Endothelial cell of umbilical vein (primary cell): Measurements from ENCODE around the gene TCTN2.

Source experiments
- CTCF ChIP-seq, 2 donors: IDR thresholded peaks; 1 replicate in 1 of 2; 2 replicates in 1 of 2; pipeline ENCODE4 v1.5.1; 2011; ENCODE audit warnings: low read length in 2 of 2, mild to moderate bottlenecking in 2 of 2, moderate library complexity in 2 of 2, control low read depth in 1 of 2, inconsistent platforms in 1 of 2, low read depth in 1 of 2; ENCODE audit not compliant: insufficient read depth in 1 of 2; ENCODE audit errors: extremely low read depth in 1 of 2
- EZH2 ChIP-seq: IDR thresholded peaks from 2 replicates; pipeline ENCODE4 v1.6.1; 2012; ENCODE audit warnings: borderline replicate concordance, low read depth, mild to moderate bottlenecking, moderate library complexity, low read length, inconsistent platforms; ENCODE audit not compliant: severe bottlenecking
- GATA2 ChIP-seq: IDR thresholded peaks from 2 replicates; pipeline ENCODE4 v1.7.0; 2011; ENCODE audit warnings: low read depth, mild to moderate bottlenecking, moderate library complexity, mixed read lengths, low read length; ENCODE audit not compliant: insufficient read length, insufficient read depth
- JUN ChIP-seq: IDR thresholded peaks from 2 replicates; pipeline ENCODE4 v1.6.1; 2011; ENCODE audit warnings: borderline replicate concordance, low read depth; ENCODE audit not compliant: insufficient read length, insufficient read depth
- MAX ChIP-seq: IDR thresholded peaks from 2 replicates; pipeline ENCODE4 v1.6.1; 2011; ENCODE audit not compliant: insufficient read depth, insufficient read length
- MYC ChIP-seq: IDR thresholded peaks from one replicate; pipeline ENCODE4 v1.6.1; 2011; ENCODE audit warnings: mild to moderate bottlenecking, low read depth, low read length
- POLR2A ChIP-seq: IDR thresholded peaks from 2 replicates; pipeline ENCODE4 v1.6.1; 2012; ENCODE audit warnings: low read depth, mild to moderate bottlenecking, control low read depth, low read length
- POLR2AphosphoS5 ChIP-seq: IDR thresholded peaks from 2 replicates; pipeline ENCODE4 v1.6.1; 2012; ENCODE audit warnings: low read depth, mild to moderate bottlenecking, control low read depth, low read length, moderate library complexity; ENCODE audit not compliant: insufficient read depth

DNA sequence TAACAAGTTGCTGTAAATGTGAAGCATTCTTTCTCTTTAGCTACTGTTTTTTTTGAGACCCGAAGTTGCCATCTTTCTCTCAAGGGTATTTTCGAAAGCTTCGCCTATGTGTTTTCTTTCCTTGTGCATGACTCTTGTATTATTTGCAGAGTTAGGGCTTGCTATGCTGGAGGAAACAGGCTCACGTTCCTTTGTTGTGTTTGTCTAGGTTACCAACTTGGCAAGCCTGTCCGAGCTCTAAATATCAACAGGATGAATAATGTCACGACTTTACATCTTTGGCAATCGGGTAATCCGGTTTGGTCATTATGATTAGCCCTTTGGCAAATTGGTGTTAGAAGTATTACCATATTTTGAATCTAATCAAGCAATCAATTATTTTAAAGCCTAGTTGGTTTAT lies 25.3 kb downstream of the TCTN2 start:
- TF ChIP-seq CTCF (IDR thresholded peaks at IDR 0.05; ENCODE audit: extremely low read depth in 1 of 2, insufficient read depth in 1 of 2, low read depth in 1 of 2, low read length in 2 of 2) (no peak), MAX (no peak), EZH2 (no peak), POLR2A (no peak), POLR2AphosphoS5 (no peak), GATA2 (no peak), MYC (no peak), JUN (no peak)
